Fibroblast of mammary gland (primary cell): ENCODE data around the gene MINDY2.

Experiments
- DNase-seq: peaks from one replicate; pipeline ENCODE4 v3.0.0-alpha.2; 2010; ENCODE audit warnings: low read depth
- H3K4me3 ChIP-seq: 2 replicates; pipeline ENCODE4 v1.5.1; 2011; ENCODE audit warnings: low read depth, mild to moderate bottlenecking, low read length, moderate library complexity; ENCODE audit not compliant: control insufficient read depth
- TF ChIP-seq, protein P1 (sequence below): conservative IDR thresholded peaks from 2 replicates; pipeline ENCODE4 v1.5.1; 2011; ENCODE audit warnings: low read depth, low read length, inconsistent platforms; ENCODE audit not compliant: control insufficient read depth, insufficient read depth

The MINDY2 gene

DNA sequence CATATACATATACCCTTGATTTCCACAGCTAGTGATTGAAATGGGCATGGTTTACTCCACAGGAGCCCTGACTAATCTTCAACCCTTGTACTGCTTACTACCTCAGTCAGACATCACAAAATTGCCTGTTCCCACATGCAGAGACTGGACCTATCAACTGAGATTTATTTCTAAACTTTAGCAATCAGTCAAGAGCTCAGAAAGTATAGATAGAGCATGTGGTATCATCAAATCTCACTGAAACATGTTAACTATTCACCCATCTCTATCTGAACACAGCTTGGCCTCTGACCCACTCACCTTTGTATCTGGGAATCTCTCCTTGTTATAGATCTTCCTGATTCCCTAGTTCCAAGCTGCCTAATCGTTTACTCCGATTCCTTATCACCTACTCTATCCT lies 36.2 kb upstream of the MINDY2 start:
- TF ChIP-seq, protein P1, sequence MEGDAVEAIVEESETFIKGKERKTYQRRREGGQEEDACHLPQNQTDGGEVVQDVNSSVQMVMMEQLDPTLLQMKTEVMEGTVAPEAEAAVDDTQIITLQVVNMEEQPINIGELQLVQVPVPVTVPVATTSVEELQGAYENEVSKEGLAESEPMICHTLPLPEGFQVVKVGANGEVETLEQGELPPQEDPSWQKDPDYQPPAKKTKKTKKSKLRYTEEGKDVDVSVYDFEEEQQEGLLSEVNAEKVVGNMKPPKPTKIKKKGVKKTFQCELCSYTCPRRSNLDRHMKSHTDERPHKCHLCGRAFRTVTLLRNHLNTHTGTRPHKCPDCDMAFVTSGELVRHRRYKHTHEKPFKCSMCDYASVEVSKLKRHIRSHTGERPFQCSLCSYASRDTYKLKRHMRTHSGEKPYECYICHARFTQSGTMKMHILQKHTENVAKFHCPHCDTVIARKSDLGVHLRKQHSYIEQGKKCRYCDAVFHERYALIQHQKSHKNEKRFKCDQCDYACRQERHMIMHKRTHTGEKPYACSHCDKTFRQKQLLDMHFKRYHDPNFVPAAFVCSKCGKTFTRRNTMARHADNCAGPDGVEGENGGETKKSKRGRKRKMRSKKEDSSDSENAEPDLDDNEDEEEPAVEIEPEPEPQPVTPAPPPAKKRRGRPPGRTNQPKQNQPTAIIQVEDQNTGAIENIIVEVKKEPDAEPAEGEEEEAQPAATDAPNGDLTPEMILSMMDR, result no peak
- H3K4me3 ChIP-seq, result no peak overlapping the region
- DNase-seq, result peak; percentile 18

DNA sequence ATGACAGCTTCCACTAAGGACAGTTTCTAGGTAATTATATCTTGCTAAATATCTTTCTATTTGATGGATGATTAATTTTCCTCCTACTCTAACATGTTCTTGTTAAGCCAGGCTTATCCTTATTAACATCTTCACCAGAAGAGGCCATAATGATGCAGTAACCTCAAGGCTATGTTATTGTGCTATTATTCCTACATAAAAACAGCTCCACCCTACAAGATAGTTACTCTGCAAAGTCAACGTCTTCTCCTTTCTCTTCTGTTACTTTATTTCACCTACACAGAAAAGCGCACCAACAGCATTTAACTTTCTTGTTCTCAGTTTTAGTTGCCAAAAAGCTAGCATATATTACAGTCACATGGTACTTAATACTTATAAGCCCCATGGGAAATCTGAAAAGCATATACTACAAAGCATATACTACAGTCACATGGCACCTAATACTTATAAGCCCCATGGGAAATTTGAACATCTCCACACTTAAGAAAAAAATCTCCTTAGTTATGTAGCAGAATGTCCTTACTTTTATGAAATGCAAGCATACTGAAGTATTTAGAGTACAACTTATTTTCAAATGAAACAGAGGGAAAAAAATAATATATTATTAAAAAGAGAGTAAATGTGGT lies 35.0 kb upstream of the MINDY2 start:
- H3K4me3 ChIP-seq, result no peak overlapping the region
- TF ChIP-seq, protein P1, result no peak
- DNase-seq, result no peak

DNA sequence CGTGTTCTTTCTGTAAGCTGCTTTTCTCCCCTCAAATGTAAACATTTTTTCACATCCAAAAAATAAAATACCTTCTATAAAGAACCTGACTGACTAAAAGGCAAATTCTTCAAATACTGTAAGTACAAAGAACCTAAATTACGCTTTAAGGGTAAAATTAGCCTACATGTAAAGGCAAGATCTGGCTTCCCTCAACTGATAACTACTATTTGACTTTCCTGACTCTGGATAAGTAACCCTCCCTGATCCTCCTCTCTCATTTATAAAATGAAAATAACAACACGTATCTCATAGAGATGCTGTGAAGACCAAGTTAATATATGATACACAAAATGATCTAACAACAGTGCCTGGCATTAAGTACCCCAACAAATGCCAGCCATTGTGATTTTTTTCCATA lies 33.8 kb upstream of the MINDY2 start:
- H3K4me3 ChIP-seq, result no peak overlapping the region
- TF ChIP-seq, protein P1, result no peak
- no peak for DNase-seq

DNA sequence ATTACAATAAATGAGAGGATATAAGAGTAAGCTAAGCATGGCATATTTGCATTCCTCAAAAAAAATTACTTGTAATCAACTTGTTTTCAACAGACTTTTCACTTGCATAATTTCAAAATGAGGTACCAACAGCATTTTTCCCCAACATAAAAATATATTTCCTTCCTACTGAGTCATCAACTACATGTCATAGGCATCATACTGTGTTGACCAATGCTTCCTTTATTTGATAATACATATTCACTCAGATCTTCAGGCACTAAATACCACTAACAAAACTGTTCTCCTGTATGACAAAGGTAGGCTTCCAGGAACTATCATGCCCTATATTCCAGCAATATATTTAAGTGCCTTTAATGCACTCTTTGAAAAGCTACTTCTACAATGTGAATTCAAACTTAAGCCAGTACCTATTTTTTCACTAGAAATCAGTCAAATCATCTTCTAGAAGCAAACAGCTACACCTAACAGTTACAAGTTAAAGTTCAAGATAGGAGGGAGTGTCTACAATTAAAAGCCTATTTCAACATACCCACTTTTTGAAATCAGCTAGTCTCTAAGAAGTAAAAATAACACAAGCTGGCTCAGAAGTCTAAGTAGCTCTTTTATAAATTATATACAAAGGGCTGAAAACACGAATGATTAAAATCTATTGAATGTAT lies 32.9 kb upstream of the MINDY2 start:
- TF ChIP-seq, protein P1, result no peak
- DNase-seq, result peak; percentile 52
- H3K4me3 ChIP-seq, result no peak overlapping the region

DNA sequence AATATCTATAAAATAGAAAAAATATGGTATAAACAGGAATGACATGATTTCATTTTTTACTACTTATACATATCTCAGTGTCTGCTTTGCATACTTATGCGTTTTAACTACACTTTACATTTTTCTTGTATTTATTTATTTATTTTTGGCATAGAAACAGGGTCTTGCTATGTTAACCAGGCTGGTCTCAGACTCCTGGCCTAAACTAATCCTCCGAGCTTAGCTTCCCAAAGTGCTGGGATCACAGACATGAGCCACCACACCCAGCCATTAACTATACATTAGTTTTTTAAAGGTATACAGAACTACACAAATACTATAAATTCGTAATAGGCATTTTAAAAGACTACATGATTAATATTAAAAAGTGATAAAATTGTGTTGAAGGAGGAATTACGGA lies 30.7 kb upstream of the MINDY2 start:
- DNase-seq, result no peak
- no peak overlapping the region for H3K4me3 ChIP-seq
- TF ChIP-seq, protein P1, result no peak

DNA sequence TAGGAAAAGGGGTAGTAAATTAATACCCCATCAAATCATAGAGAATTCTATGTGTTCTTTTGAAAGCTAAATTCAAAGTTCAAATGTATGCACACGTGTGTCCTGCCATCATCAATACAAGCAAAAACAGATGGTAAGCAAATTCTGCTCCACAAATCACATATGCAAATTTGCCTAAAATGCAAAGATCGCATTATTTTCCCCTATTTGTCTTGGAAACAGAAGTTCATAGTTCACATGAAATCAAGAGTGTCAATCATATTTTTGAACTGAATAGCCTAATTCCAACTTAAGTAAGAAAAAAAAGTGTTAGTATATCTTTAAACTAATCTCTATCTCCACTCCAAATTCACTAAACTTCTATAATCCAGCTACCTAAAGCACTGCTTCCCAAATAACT lies 30.1 kb upstream of the MINDY2 start:
- TF ChIP-seq, protein P1, result no peak
- H3K4me3 ChIP-seq, result no peak overlapping the region
- no peak for DNase-seq
